Mesodermal cell (in vitro differentiated cells): ENCODE data around the gene ARHGAP24.

Experiments used
- H3K27ac ChIP-seq: 2 replicates; pipeline ENCODE4 v1.7.0; 2013; ENCODE audit warnings: mild to moderate bottlenecking, low read depth, low read length, moderate library complexity; ENCODE audit not compliant: severe bottlenecking
- H3K36me3 ChIP-seq: 2 replicates; pipeline ENCODE4 v1.7.1; 2013; ENCODE audit warnings: mild to moderate bottlenecking, low read length, moderate library complexity; ENCODE audit not compliant: control insufficient read depth, insufficient read depth
- H3K4me1 ChIP-seq: one replicate; pipeline ENCODE4 v1.7.1; 2013; ENCODE audit warnings: mild to moderate bottlenecking, low read length; ENCODE audit not compliant: insufficient read depth, control insufficient read depth, poor library complexity, severe bottlenecking
- H3K4me3 ChIP-seq: 2 replicates; pipeline ENCODE4 v1.7.0; 2013; ENCODE audit warnings: low read length, control low read depth, mild to moderate bottlenecking; ENCODE audit not compliant: insufficient read depth, poor library complexity, severe bottlenecking; ENCODE audit errors: extremely low read depth
- H3K9me3 ChIP-seq: 2 replicates; pipeline ENCODE4 v1.7.1; 2013; ENCODE audit warnings: mild to moderate bottlenecking, low read length, moderate library complexity; ENCODE audit not compliant: control insufficient read depth
- WGBS, 2 experiments: methylation state at CpG; one replicate each; pipeline ENCODE4 v1.1.5; 2013; ENCODE audit warnings: missing lambda C conversion rate in 2 of 2; ENCODE audit not compliant: insufficient coverage in 2 of 2; 5-methylcytosine and 5-hydroxymethylcytosine counted together

Gene ARHGAP24

DNA sequence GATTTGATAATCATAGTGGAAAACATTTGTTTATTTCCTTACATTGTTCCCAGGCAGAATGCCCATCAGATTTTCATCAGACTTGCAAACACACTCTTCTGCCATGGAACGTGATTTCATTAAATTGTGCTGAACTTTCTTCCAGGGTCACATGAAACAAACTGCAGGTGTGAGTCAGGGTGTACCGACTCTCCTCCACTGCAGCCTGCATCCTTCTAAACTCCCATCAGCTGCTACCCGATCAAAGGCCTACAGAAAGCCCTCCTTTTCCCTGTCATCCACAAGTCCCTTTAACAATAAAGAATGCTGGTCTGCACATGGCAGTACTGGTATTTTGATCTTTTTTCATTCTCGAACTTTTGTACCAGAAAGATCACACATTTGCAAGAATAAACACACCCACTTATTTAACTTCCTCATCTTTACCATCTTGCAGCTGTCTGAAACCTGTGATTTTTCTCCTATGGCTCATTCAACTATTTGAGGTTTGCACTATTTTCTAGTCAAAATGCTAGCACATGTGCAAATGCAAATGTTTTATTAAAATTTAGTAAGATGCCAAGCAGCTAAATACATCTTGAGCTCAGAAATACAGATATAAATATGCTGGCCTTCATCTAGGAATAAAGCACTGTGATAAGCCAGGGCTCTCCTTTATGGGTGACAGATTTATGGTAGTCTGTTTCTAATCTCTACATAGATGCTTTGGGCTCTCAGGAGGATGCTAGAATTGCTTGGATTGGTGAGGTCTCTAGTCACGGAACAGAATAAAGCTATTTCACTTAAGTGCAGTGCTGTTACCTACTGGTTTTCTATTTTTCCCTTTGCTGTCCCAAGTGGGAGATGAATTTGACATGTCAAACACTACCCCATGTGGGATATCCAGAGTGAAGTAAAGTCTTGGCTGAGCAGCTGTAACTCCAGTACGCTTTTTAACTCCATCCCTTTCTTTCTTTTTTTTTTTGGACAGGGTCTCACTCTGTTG, 25.8 kb upstream of the ARHGAP24 start:
- no peaks in the 10 kb centered on the region for H3K36me3 ChIP-seq
- H3K4me3 ChIP-seq: no peak overlapping the region
- no peak overlapping the region for H3K27ac ChIP-seq
- no peaks in the 10 kb centered on the region for H3K4me1 ChIP-seq
- 86 to 89% methylated on average over 3 to 6 of the region's 6 CpGs for WGBS, 2 experiments
- no peaks in the 10 kb centered on the region for H3K9me3 ChIP-seq

- WGBS, 2 experiments: 77 to 90% methylated on average over 3 of the region's 3 CpGs
- Histone ChIP-seq H3K9me3 (no peaks in the 10 kb centered on the region), H3K4me1 (no peaks in the 10 kb centered on the region), H3K36me3 (no peaks in the 10 kb centered on the region), H3K4me3 (no peak overlapping the region), H3K27ac (no peak overlapping the region)
These were observed 22.8 kb upstream of the ARHGAP24 start for GRCh38 chr4:85452058-85452731.

GRCh38 chr4:85455942-85456341, 19.0 kb upstream of the ARHGAP24 start:
- Histone ChIP-seq H3K9me3 (no peaks in the 10 kb centered on the region), H3K27ac (no peak overlapping the region), H3K4me3 (no peak overlapping the region), H3K36me3 (no peaks in the 10 kb centered on the region), H3K4me1 (no peaks in the 10 kb centered on the region)

DNA sequence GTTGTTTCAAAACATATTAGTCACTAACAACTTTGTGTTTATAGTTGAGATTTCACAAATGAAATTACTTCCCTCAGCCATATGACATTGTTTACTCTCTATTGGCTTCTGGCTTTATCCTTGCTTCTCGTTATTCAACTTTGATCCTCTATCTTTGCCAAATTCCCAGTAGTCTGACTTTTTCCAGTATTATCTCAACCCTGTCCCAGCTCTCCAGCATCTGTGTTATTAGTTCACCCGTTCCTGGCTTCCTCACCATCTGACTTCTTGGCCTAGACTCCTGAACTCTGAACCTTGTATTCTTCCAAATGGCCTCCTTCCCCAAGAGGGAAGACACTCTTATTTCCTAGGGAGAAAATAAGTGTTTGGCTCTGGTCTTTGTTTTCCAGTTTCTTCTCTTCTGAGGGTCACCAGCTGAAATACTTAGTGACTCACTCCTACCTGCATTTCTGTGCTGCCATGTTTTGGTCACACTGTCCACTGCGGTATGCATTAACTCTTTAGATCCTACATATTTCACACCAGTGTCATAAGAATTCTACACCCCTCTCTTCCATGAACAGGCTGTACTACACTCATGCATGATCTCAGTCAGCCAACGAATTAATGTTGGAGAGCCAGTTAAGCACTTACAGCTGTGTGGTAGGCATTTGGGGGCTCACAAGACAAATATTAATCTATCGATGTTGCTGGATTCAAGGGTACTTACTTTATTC, 17.0 kb upstream of the ARHGAP24 start:
- no peaks in the 10 kb centered on the region for H3K9me3 ChIP-seq
- H3K4me3 ChIP-seq: no peak overlapping the region
- H3K36me3 ChIP-seq: no peaks in the 10 kb centered on the region
- no peak overlapping the region for H3K27ac ChIP-seq
- no peaks in the 10 kb centered on the region for H3K4me1 ChIP-seq
- WGBS, 2 experiments: 89 to 95% methylated on average over 1 to 3 of the region's 5 CpGs

GRCh38 chr4:85459736-85460135, 15.2 kb upstream of the ARHGAP24 start:
- no peaks in the 10 kb centered on the region for H3K36me3 ChIP-seq
- H3K9me3 ChIP-seq: no peaks in the 10 kb centered on the region
- no peak overlapping the region for H3K4me3 ChIP-seq
- H3K4me1 ChIP-seq: no peaks in the 10 kb centered on the region
- WGBS, 2 experiments: no CpG with 5 or more reads among the region's 1 CpG
- H3K27ac ChIP-seq: no peak overlapping the region

- Histone ChIP-seq H3K4me3 (no peak overlapping the region), H3K27ac (peak overlapping the region; percentile 98), H3K9me3 (no peaks in the 10 kb centered on the region), H3K4me1 (peaks cover 16% of the 10 kb centered on the region), H3K36me3 (no peaks in the 10 kb centered on the region)
- WGBS, 2 experiments: 97 to 100% methylated on average over 1 to 4 of the region's 4 CpGs
These were observed 594 bp upstream of the ARHGAP24 start for GRCh38 chr4:85474356-85474755.

GRCh38 chr4:85475631-85476233, 782 bp downstream of the ARHGAP24 start:
- no CpG with 5 or more reads among the region's 21 CpGs for WGBS, 2 experiments
- H3K36me3 ChIP-seq: no peaks in the 10 kb centered on the region
- H3K27ac ChIP-seq: peak overlapping the region; percentile 98
- H3K4me3 ChIP-seq: peak overlapping the region; percentile 61
- peaks cover 16% of the 10 kb centered on the region for H3K4me1 ChIP-seq
- no peaks in the 10 kb centered on the region for H3K9me3 ChIP-seq

GRCh38 chr4:85476381-85476780, 1.4 kb downstream of the ARHGAP24 start:
- H3K36me3 ChIP-seq: no peaks in the 10 kb centered on the region
- H3K27ac ChIP-seq: no peak overlapping the region
- WGBS, 2 experiments: no CpG with 5 or more reads among the region's 4 CpGs
- H3K4me1 ChIP-seq: peaks cover 16% of the 10 kb centered on the region
- H3K4me3 ChIP-seq: peak overlapping the region; percentile 61
- no peaks in the 10 kb centered on the region for H3K9me3 ChIP-seq

- Histone ChIP-seq H3K9me3 (no peaks in the 10 kb centered on the region), H3K4me3 (no peak overlapping the region), H3K36me3 (no peaks in the 10 kb centered on the region), H3K4me1 (peaks cover 11% of the 10 kb centered on the region), H3K27ac (no peak overlapping the region)
- WGBS, 2 experiments: 93 to 98% methylated on average over 8 to 9 of the region's 9 CpGs
These were observed 2.6 kb downstream of the ARHGAP24 start for GRCh38 chr4:85477534-85477933.

DNA sequence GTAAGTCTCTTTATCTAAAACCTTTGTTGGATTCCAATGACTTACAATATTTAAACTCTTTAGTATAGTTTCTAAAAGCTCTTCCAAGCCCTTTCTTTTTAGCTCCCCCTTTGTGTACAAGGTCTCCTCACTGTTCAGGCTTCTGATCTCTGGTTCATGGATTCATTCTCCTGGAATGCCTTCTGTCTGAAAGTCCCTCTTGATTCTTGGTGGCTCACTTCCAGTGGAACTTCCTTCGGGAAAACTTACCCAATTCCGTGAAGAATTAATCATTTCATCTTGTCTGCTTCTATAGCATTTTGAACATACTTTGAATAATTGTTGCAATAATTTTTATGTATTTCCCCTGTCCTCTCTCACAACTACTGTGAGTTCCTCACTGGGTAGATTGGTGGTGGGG, 3.6 kb downstream of the ARHGAP24 start:
- Histone ChIP-seq H3K36me3 (no peaks in the 10 kb centered on the region), H3K9me3 (no peaks in the 10 kb centered on the region), H3K4me1 (peaks cover 5% of the 10 kb centered on the region), H3K27ac (no peak overlapping the region), H3K4me3 (no peak overlapping the region)
- 100% methylated on average over 1 to 2 of the region's 2 CpGs for WGBS, 2 experiments
